H1 (cell line): ENCODE results near the gene ANXA1. TPM values are rescaled to one million over a fixed set of nuclear protein-coding genes. Genes with fewer than 3 reads are reported as not detected.

Experiments
- CTCF ChIA-PET: fragments of 300-600 bp; sonication (Branson Sonifier 250); formaldehyde crosslinking; loops from one replicate; lab custom pipeline; 2021; ENCODE audit not compliant: partially characterized antibody; lab: Charles Lee
- POLR2A ChIA-PET: fragments of 300-600 bp; sonication (Branson Sonifier 250); formaldehyde crosslinking; loops from one replicate; lab custom pipeline; 2021; ENCODE audit warnings: inconsistent platforms; ENCODE audit not compliant: partially characterized antibody; lab: Charles Lee
- DNase-seq, 2 experiments: peaks; one replicate each; pipeline versions ENCODE4 v3.0.0 to v3.0.0-alpha.2; 2010 to 2022; ENCODE audit warnings: low spot score in 2 of 2, low read depth in 1 of 2, mixed read lengths in 1 of 2
- FAIRE-seq: peaks from 2 replicates; lab custom pipeline; 2011; peaks lifted over from hg19 to GRCh38; lab: Jason Lieb, UNC
- H2AFZ ChIP-seq: 2 replicates; pipeline ENCODE4 v1.8.1; 2012; ENCODE audit warnings: low read length, inconsistent platforms
- H2AK5ac ChIP-seq: 2 replicates; pipeline ENCODE4 v1.6.1; 2013; ENCODE audit warnings: low read depth, low read length
- H2BK120ac ChIP-seq: replicated peaks from 2 replicates; pipeline ENCODE3; 2013; ENCODE audit warnings: low read depth, low read length, inconsistent platforms
- H2BK12ac ChIP-seq: 2 replicates; pipeline ENCODE4 v1.6.1; 2013; ENCODE audit warnings: low read depth, low read length
- H2BK15ac ChIP-seq: 2 replicates; pipeline ENCODE4 v1.6.1; 2013; ENCODE audit warnings: low read length
- H2BK20ac ChIP-seq: 2 replicates; pipeline ENCODE4 v1.6.1; 2013; ENCODE audit warnings: low read length
- H2BK5ac ChIP-seq: 2 replicates; pipeline ENCODE4 v1.6.1; 2013; ENCODE audit warnings: low read depth, low read length
- H3K14ac ChIP-seq: 2 replicates; pipeline ENCODE4 v1.6.1; 2013; ENCODE audit warnings: inconsistent platforms; ENCODE audit not compliant: insufficient read length
- H3K18ac ChIP-seq: 2 replicates; pipeline ENCODE4 v1.6.1; 2013; ENCODE audit warnings: low read length; ENCODE audit errors: extremely low read depth
- H3K23ac ChIP-seq: 2 replicates; pipeline ENCODE4 v1.6.1; 2013; ENCODE audit warnings: inconsistent platforms; ENCODE audit not compliant: insufficient read length
- H3K23me2 ChIP-seq: 2 replicates; pipeline ENCODE4 v1.6.1; 2013; ENCODE audit warnings: low read depth, low read length
- H3K27ac ChIP-seq: 2 replicates; pipeline ENCODE4 v1.6.1; 2011; ENCODE audit warnings: low read depth, low read length, inconsistent platforms
- H3K27me3 ChIP-seq, 4 experiments: replicated peaks in 1 of 4; 1 replicate in 1 of 4; 2 replicates in 3 of 4; pipeline versions ENCODE4 v1.6.1 to v1.8.1; 2011 to 2013; ENCODE audit warnings: low read length in 3 of 4, mild to moderate bottlenecking in 3 of 4, inconsistent platforms in 2 of 4, mixed read lengths in 2 of 4, moderate library complexity in 1 of 4; ENCODE audit not compliant: control insufficient read depth in 3 of 4, insufficient read depth in 3 of 4; ENCODE audit errors: extremely low read depth in 1 of 4
- H3K36me3 ChIP-seq, 4 experiments: 2 replicates each; pipeline versions ENCODE4 v1.6.1 to v1.8.1; 2011 to 2013; ENCODE audit warnings: mild to moderate bottlenecking in 4 of 4, low read length in 3 of 4, moderate library complexity in 2 of 4, control low read depth in 1 of 4, inconsistent platforms in 1 of 4; ENCODE audit not compliant: insufficient read depth in 4 of 4, control insufficient read depth in 2 of 4
- H3K4ac ChIP-seq: replicated peaks from 2 replicates; pipeline ENCODE3; 2013; ENCODE audit warnings: low read length, low read depth, mixed read lengths, inconsistent platforms; ENCODE audit not compliant: insufficient read length
- H3K4me1 ChIP-seq, 4 experiments: replicated peaks in 1 of 4; 1 replicate in 1 of 4; 2 replicates in 3 of 4; pipeline versions ENCODE4 v1.6.1 to v1.8.1; 2011 to 2013; ENCODE audit warnings: low read length in 3 of 4, inconsistent platforms in 2 of 4, mixed read lengths in 1 of 4; ENCODE audit not compliant: insufficient read depth in 4 of 4, control insufficient read depth in 3 of 4
- H3K4me2 ChIP-seq, 2 experiments: 2 replicates each; pipeline versions ENCODE4 v1.6.1 to v1.8.1; 2011 to 2013; ENCODE audit warnings: low read depth in 2 of 2, low read length in 2 of 2, control low read depth in 1 of 2, inconsistent platforms in 1 of 2, mild to moderate bottlenecking in 1 of 2; ENCODE audit not compliant: insufficient read depth in 1 of 2
- H3K4me3 ChIP-seq, 4 experiments: fragments of 200-600, 300-600 bp in 1 of 4; sonication (generic), shearing (Covaris generic), sonication (Bioruptor Twin) in 1 of 4; 2 replicates each; pipeline versions ENCODE4 v1.5.1 to v1.8.1; 2011 to 2016; ENCODE audit warnings: low read length in 4 of 4, low read depth in 3 of 4, control low read depth in 2 of 4, inconsistent platforms in 2 of 4, mild to moderate bottlenecking in 2 of 4, mixed read lengths in 1 of 4, moderate library complexity in 1 of 4; ENCODE audit not compliant: insufficient read depth in 2 of 4; ENCODE audit errors: extremely low read depth in 1 of 4
- H3K56ac ChIP-seq: replicated peaks from 2 replicates; pipeline ENCODE3; 2013; ENCODE audit warnings: low read depth, mild to moderate bottlenecking, mixed read lengths, low read length, inconsistent platforms; ENCODE audit not compliant: insufficient read length
- H3K79me1 ChIP-seq: 2 replicates; pipeline ENCODE4 v1.6.1; 2013; ENCODE audit warnings: low read depth, low read length, control low read depth
- H3K79me2 ChIP-seq, 2 experiments: 2 replicates each; pipeline versions ENCODE4 v1.6.1 to v1.8.1; 2012 to 2013; ENCODE audit warnings: low read length in 2 of 2, mild to moderate bottlenecking in 2 of 2, inconsistent platforms in 1 of 2; ENCODE audit not compliant: insufficient read depth in 2 of 2, control insufficient read depth in 1 of 2
- H3K9ac ChIP-seq, 4 experiments: replicated peaks in 1 of 4; 1 replicate in 1 of 4; 2 replicates in 3 of 4; pipeline versions ENCODE4 v1.6.1 to v1.8.1; 2011 to 2013; ENCODE audit warnings: low read depth in 3 of 4, low read length in 3 of 4, control low read depth in 2 of 4, mild to moderate bottlenecking in 2 of 4, moderate library complexity in 2 of 4, inconsistent platforms in 1 of 4; ENCODE audit errors: extremely low read depth in 1 of 4
- H3K9me3 ChIP-seq, 2 experiments: 2 replicates each; pipeline versions ENCODE4 v1.6.1 to v1.8.1; 2012 to 2013; ENCODE audit warnings: mild to moderate bottlenecking in 2 of 2, moderate library complexity in 2 of 2, control low read depth in 1 of 2, inconsistent platforms in 1 of 2, low read depth in 1 of 2, low read length in 1 of 2, mixed read lengths in 1 of 2; ENCODE audit not compliant: insufficient read depth in 2 of 2
- H4K20me1 ChIP-seq, 2 experiments: replicated peaks in 1 of 2; 2 replicates each; pipeline versions ENCODE3 to v1.8.1; 2011 to 2013; ENCODE audit warnings: inconsistent platforms in 2 of 2, low read length in 2 of 2, mild to moderate bottlenecking in 1 of 2; ENCODE audit not compliant: insufficient read depth in 2 of 2, control insufficient read depth in 1 of 2
- H4K5ac ChIP-seq: 2 replicates; pipeline ENCODE4 v1.6.1; 2013; ENCODE audit warnings: low read length, low read depth, mixed read lengths, inconsistent platforms; ENCODE audit not compliant: insufficient read length
- H4K8ac ChIP-seq: 2 replicates; pipeline ENCODE4 v1.8.0; 2013; ENCODE audit warnings: mild to moderate bottlenecking, moderate library complexity, low read length, inconsistent platforms; ENCODE audit not compliant: insufficient read depth; ENCODE audit errors: extremely low read depth
- H4K91ac ChIP-seq: replicated peaks from 2 replicates; pipeline ENCODE3; 2013; ENCODE audit warnings: low read length, mixed read lengths, inconsistent platforms; ENCODE audit not compliant: insufficient read length
- ASH2L ChIP-seq: fragments of 200-600, 300-600 bp; sonication (generic); IDR thresholded peaks from one replicate; pipeline ENCODE4 v1.7.1; 2017; ENCODE audit warnings: low read length
- CHD1 ChIP-seq: IDR thresholded peaks from 2 replicates; pipeline ENCODE4 v1.6.1; 2012; ENCODE audit warnings: low read depth, low read length, improper control_type of control experiment
- FOSL1 ChIP-seq: IDR thresholded peaks from 2 replicates; pipeline ENCODE4 v1.6.1; 2011; ENCODE audit warnings: mild to moderate bottlenecking, low read depth, low read length, moderate library complexity; ENCODE audit not compliant: insufficient read depth
- JUN ChIP-seq: IDR thresholded peaks from 2 replicates; pipeline ENCODE4 v1.6.1; 2011; ENCODE audit warnings: low read depth, mild to moderate bottlenecking, improper control_type of control experiment, low read length
- JUND ChIP-seq: IDR thresholded peaks from 2 replicates; pipeline ENCODE4 v1.6.1; 2011; ENCODE audit warnings: mild to moderate bottlenecking, improper control_type of control experiment, low read length
- KDM1A ChIP-seq: fragments of 200-600, 300-600 bp; sonication (generic); IDR thresholded peaks from 2 replicates; pipeline ENCODE4 v1.7.1; 2016; ENCODE audit warnings: mild to moderate bottlenecking, low read length, borderline replicate concordance
- NANOG ChIP-seq: IDR thresholded peaks from 2 replicates; pipeline ENCODE4 v1.6.1; 2011; ENCODE audit warnings: low read length, low read depth, mild to moderate bottlenecking, inconsistent platforms; ENCODE audit not compliant: insufficient read depth, poor library complexity, severe bottlenecking
- POU5F1 ChIP-seq: IDR thresholded peaks from 2 replicates; pipeline ENCODE4 v1.6.1; 2011; ENCODE audit warnings: low read depth, mild to moderate bottlenecking, low read length, moderate library complexity
- RAD21 ChIP-seq, 2 experiments: IDR thresholded peaks in 1 of 2; conservative IDR thresholded peaks in 1 of 2; 2 replicates each; pipeline ENCODE4 v1.6.1; 2011; ENCODE audit warnings: low read depth in 2 of 2, low read length in 2 of 2, improper control_type of control experiment in 1 of 2, inconsistent platforms in 1 of 2, mild to moderate bottlenecking in 1 of 2, moderate library complexity in 1 of 2
- RNF2 ChIP-seq: fragments of 200-900, 300-1000 bp; sonication (generic); IDR thresholded peaks from 2 replicates; pipeline ENCODE4 v1.7.1; 2016; ENCODE audit warnings: borderline replicate concordance, low read depth, mild to moderate bottlenecking, antibody characterized with exemption, low read length; ENCODE audit not compliant: poor library complexity, severe bottlenecking; ENCODE audit errors: missing control alignments
- SRF ChIP-seq: IDR thresholded peaks from 2 replicates; pipeline ENCODE4 v1.6.1; 2011; ENCODE audit warnings: mild to moderate bottlenecking, low read depth, low read length, moderate library complexity
- SUZ12 ChIP-seq: fragments of 200-600 bp; sonication (generic); IDR thresholded peaks from 2 replicates; pipeline ENCODE4 v1.6.1; 2012; ENCODE audit warnings: mild to moderate bottlenecking, inconsistent platforms, low read length, moderate library complexity, mixed read lengths
- TEAD4 ChIP-seq: IDR thresholded peaks from 2 replicates; pipeline ENCODE4 v1.6.1; 2012; ENCODE audit warnings: low read depth, low read length, inconsistent platforms, mixed read lengths
- WGBS, 2 experiments: shearing (Covaris generic) in 1 of 2; methylation state at CpG; one replicate each; pipeline versions ENCODE4 v1.1.6 to v1.1.7; 2013 to 2015; ENCODE audit warnings: low lambda C conversion rate in 2 of 2, mixed read lengths in 2 of 2, inconsistent platforms in 1 of 2, low coverage in 1 of 2, missing lambda C conversion rate in 1 of 2; ENCODE audit not compliant: insufficient replicate concordance in 2 of 2, insufficient coverage in 1 of 2, insufficient read length in 1 of 2; ENCODE audit errors: extremely low coverage in 1 of 2, missing lambda C conversion rate in 1 of 2; 5-methylcytosine and 5-hydroxymethylcytosine counted together
- polyA plus RNA-seq, 7 experiments: library from polyadenylated mRNA; depleted of rRNA in 3 of 7; stranded (reverse) in 5 of 7; unstranded in 2 of 7; fragments of >200 nt in 5 of 7; fragments of 200-250 nt in 2 of 7; gene quantifications; 1 replicate in 5 of 7; 2 replicates in 1 of 7; 4 replicates in 1 of 7; pipeline versions ENCODE4 v1.2.1 to v1.2.3, GENCODE V29; 2011 to 2013; ENCODE audit warnings: missing spikeins in 2 of 7, mixed read lengths in 2 of 7
- total RNA-seq: library from RNA; stranded (reverse); fragmentation: NEBNext Ultra II Directional; extraction: Animal tissue kit (Norgen Biotek cat#: 25700); gene quantifications from 2 replicates; pipeline ENCODE4 v1.2.1, GENCODE V29; 2021

Gene ANXA1
- total and polyA plus RNA-seq, 2 of the 8 experiments (the other 6 are each of a cell fraction or from before 2014, with no cell fraction given), result 0.71 to 5.7 TPM

GRCh38 chr9:73172901-73173215, 21.2 kb downstream of the ANXA1 start:
- no peak overlapping the region for H3K4ac ChIP-seq
- H2BK120ac ChIP-seq, result no peak overlapping the region
- no peaks in the 10 kb centered on the region; the same call in 1 of the 2 replicates for H3K23me2 ChIP-seq
- DNase-seq (no peak), FAIRE-seq (no peak)
- no peak overlapping the region for H4K8ac ChIP-seq
- no peak overlapping the region for H2AFZ ChIP-seq
- H2BK15ac ChIP-seq, result no peak overlapping the region
- no peak overlapping the region for H3K56ac ChIP-seq
- H2BK5ac ChIP-seq, result no peak overlapping the region
- H3K4me1 ChIP-seq, result no peaks in the 10 kb centered on the region
- no peak overlapping the region for H2AK5ac ChIP-seq
- no peak overlapping the region for H3K18ac ChIP-seq
- ChIA-PET CTCF (interaction anchor here (1.1 to 4.8 kb wide), 4 partner anchors 10 to 92 kb away, joined by 3 to 28 read pairs (median 7); no protein-coding TSS in a partner anchor), POLR2A (no interaction called here)
- no peak overlapping the region for H4K5ac ChIP-seq
- no peaks in the 10 kb centered on the region for H3K27me3 ChIP-seq
- no peak overlapping the region for H2BK20ac ChIP-seq
- H3K36me3 ChIP-seq, result no peaks in the 10 kb centered on the region
- no peak overlapping the region for H3K23ac ChIP-seq
- H4K91ac ChIP-seq, result no peak overlapping the region
- no peaks in the 10 kb centered on the region for H3K9me3 ChIP-seq
- no peak overlapping the region for H3K9ac ChIP-seq
- H3K4me3 ChIP-seq, result no peak overlapping the region
- H2BK12ac ChIP-seq, result peak overlapping the region; percentile 27; the same call in 1 of the 2 replicates
- no peaks in the 10 kb centered on the region for H3K79me2 ChIP-seq
- no peak overlapping the region for H3K4me2 ChIP-seq
- H3K27ac ChIP-seq, result no peak overlapping the region
- no peak overlapping the region for H3K14ac ChIP-seq
- no peaks in the 10 kb centered on the region for H4K20me1 ChIP-seq
- 66% methylated on average over 3 of the region's 3 CpGs; no CpG with 5 or more reads in 1 of the 2 experiments for WGBS, 2 experiments
- no peaks in the 10 kb centered on the region for H3K79me1 ChIP-seq
- TF ChIP-seq SUZ12 (no peak), ASH2L (no peak), RAD21 (IDR thresholded peaks at IDR 0.05 in 1 of 2, conservative IDR thresholded peaks at IDR 0.05 in 1 of 2; ENCODE audit: low read depth in 2 of 2, low read length in 2 of 2) (no peak), FOSL1 (no peak), JUN (no peak), NANOG (no peak), RNF2 (no peak), SRF (no peak), TEAD4 (no peak), JUND (no peak), CHD1 (no peak), KDM1A (no peak), POU5F1 (no peak)
